Activated CD4-positive, alpha-beta T cell treated with anti-CD3 and anti-CD28 coated beads for 4 hours (primary cell): ENCODE results near the gene PDCD1.
"Not testable (repeated sequence)": the region's sequence is repeated elsewhere in the genome, so short reads cannot be mapped to it uniquely, and the experiment has no call there.

Experiments used
- DNase-seq, 2 donors: peaks; one replicate each; pipeline ENCODE4 v3.0.0-alpha.2; 2020

Gene PDCD1

GRCh38 chr2:241850544-241851324 is 8.0 kb downstream of the PDCD1 start:
- DNase-seq: peak in 1 of 2 donors; percentile 1

DNA sequence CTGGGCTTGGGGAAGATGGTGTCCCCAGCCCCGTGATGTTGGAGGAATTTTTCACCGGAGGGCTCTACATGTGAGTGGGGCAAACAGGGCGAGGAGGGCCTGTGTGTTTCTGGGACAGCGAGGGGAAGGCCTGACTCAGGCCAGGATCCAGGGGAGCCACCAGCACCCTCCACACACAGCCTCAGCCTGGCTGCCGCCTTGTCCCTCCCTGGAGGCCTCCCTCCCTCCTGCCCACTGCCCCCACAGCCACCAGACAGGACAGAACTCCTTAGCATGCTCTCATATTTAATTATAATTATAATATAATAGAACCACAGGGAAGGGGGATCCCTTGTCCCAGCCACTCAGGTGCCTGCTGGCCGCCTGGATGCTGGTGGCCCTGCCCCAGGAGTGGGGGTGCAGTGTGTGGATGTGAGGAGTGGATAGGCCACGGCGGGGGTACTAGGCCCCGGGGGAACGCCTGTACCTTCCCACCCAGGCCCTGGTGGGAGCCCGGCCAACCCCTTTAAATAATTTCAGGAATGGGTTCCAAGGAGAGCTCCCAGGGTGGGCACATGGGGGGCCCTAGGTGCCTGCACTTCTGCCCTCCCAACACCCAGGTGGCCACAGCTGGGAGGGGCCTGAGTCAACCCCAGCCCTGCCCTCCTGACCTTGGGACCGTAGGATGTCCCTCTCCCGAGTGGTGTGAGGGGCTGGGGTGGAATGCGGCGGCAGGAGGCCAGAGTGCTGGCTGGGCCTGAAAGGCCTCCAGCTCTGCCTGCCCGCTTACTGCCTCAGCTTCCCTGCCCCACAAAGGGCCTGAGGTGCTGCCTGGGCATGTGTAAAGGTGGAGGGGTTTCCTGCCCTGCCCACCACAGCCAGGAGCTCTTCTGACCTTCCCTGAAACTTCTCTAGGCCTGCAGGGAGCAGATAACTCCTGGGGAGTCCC is 8.8 kb downstream of the PDCD1 start:
- DNase-seq: no peak

GRCh38 chr2:241848761-241849615 is 9.7 kb downstream of the PDCD1 start:
- no peak for DNase-seq

- DNase-seq: no peak
Observed at GRCh38 chr2:241846406-241846805, 12.3 kb downstream of the PDCD1 start.

- DNase-seq: no peak
Observed at GRCh38 chr2:241844831-241845578, 13.7 kb downstream of the PDCD1 start.

GRCh38 chr2:241844066-241844728 is 14.5 kb downstream of the PDCD1 start:
- DNase-seq: peak; percentile 80 to 85

DNA sequence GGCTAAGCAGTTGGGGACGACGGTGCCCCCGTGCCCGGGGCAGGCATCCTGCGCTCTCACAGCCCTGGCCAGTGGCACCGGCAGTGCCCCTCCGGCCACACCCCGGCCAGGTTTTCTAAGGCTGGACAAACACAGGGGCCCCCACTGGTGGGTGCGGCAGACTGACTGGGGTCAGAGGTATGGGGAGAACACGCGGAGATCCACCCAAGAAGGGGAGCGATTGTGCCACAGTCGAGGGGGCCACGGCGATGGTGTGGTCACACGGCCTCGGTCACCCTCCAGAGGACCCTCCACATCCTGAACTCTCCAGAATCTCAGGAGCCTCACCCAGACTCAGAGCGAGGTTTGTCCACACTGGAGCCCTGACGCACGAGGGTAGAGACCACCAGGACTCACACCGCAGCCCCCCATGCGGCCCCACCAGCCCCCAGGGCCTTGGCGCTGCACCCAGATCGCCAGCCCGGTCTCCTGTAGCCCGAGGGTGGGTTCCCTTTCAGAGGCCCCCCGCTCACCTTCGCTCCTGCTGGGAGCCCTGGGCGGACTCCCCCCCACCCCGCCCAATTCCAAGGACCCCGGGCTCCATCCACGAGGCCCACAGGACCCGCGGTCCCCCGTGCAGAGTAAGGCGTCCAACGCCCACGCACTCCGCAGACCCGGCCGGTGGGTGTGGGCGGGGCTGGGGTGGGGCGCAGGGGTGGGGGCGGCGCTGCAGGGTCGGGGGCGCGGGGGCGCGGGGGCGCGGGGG is 15.2 kb downstream of the PDCD1 start:
- DNase-seq: no peak

- peak; percentile 43 to 53 for DNase-seq
Observed at GRCh38 chr2:241842620-241843211, 16.0 kb downstream of the PDCD1 start.

DNA sequence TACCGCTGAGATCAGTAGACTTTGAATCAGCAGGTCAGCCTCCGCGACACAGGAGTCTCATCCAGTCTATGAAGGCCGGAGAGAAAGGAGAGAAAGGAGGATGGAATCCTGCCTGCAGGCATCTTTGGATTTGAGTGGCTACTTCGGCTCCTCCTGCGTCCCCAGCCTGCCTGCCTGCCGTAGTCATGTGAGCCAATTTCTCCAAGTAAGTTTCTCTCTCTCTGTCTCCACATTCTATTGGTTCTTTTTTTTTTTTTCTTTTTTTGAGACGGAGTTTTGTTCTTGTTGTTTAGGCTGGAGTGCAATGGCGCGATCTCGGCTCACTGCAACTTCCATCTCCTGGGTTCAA is 16.7 kb downstream of the PDCD1 start:
- no peak for DNase-seq

- no peak for DNase-seq
Observed at GRCh38 chr2:241841181-241842066, 17.3 kb downstream of the PDCD1 start.

DNA sequence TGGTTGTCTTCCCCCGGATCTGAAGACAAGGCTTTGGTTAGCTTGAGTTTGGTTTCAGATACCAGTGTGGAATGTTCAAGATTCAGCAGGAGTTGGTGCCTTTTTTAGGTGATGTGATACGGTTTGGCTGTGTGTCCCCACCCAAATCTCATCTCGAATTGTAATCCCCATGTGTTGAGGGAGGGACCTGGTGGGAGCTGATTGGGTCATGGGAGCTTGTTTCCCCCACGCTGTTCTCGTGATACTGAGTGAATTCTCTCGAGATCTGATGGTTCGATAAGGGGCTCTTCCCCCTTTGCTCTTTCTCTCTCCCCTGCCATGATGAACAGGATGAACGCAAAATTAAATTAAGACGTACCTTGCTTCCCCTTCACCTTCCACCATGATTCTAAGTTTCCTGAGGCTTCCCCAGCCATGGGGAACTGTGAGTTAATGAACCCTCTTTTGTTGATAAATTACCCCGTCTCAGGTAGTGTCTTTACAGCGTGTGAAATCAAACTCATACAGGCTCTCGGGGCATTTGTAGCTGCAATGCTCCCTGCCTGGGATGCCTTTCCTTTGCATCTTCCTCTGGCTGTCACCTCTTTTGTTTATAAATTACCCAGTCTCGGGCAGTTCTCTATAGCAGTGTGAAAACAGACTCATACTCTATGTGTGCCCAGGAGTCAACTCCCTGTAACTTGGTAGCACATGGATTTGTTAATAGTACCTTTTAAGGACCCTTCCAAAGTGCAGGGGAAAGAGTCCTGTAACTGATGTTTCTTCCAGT is 21.3 kb downstream of the PDCD1 start:
- no peak for DNase-seq

DNA sequence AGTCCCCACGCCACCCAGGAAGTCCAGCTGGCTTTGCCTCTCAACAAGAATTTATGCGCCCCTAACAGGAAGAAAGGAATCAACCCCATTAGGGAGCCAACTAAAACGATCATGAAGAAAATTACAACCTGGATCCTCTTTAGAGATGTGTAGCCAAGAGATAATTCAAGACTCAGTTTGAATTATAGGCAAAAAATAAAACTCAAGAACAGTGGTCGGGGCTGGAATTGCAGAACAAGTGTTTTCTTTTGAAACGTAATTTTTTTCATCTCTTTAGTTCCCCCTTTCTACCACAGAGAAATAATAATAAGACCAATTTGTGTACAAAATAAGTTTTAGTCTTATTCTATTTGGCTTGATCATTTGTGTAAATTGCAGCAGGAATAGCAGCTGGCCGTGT is 22.4 kb downstream of the PDCD1 start:
- DNase-seq: no peak

- no peak for DNase-seq
Observed at GRCh38 chr2:241835611-241836010, 23.1 kb downstream of the PDCD1 start.

- no peak for DNase-seq
Observed at GRCh38 chr2:241834527-241835210, 24.0 kb downstream of the PDCD1 start.

DNA sequence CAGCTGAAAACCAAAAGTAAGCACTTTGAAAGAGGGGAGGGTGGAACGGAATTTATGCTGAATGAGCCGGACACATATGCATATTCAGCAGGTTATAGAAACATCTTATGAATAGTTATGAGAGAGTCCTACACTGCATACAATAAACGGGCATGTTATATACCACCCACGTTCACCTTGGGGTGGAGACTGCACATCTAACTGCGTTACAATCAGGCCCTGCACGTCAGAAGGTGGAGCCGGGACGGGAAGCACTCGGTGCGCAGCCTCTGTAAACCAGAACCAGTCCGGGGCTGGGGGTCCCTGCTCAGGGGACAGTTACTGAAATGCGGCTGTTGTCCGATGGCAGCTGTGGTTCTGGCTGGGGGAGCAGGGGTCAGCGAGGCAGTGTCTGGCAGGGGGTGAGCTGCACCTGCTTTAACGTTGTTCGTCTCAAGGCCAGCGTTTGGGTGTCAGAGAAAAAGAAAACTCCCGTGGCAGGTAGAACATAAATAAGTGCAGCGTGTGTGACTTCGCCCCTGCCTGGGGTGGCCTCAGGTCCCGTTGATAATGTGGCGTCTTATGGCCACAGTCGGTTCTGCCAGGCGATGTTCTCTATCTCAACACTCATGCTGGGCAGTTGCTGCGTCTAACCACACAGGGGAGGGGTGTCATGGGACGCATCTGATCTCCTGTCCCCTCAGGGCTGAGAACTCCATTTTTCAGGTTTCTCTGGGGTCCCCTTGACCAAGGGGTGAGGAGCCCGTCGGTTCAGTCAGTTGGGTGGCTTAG is 24.8 kb downstream of the PDCD1 start:
- DNase-seq: not testable (repeated sequence)

DNA sequence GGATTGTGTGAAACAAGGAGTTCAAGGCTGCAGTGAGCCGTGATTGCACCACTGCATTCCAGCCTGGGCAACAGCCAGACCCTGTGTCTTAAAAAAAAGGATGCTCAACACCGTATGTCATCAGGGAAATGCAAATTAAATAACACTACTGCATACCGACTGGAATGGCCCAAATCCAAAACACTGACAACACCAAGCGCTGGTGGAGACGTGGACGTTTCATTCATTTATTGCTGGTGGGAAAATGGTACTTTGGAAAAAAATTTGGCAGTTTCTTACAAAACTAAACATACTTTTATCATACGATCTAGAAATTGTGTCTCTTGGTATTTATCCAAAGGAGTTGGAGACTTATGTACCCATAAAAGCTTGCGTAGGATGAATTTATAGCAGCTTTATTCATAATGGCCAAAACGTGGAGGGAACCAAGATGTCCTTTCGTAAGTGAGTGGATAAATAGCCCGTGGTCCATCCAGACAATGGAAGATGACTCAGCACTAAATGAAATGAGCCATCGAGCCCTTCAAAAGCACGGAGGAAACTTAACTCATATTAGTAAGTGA is 25.5 kb downstream of the PDCD1 start:
- no peak for DNase-seq

- DNase-seq: no peak
Observed at GRCh38 chr2:241827394-241827793, 31.3 kb downstream of the PDCD1 start.
